Ishikawa (cell line): Measurements from ENCODE around the gene CALR.

ENCODE experiments used
- CEBPB ChIP-seq: IDR thresholded peaks from 2 replicates; pipeline ENCODE4 v1.6.1; 2012
- CREB1 ChIP-seq: IDR thresholded peaks from 2 replicates; pipeline ENCODE4 v1.6.1; 2012; ENCODE audit warnings: low read depth
- EGR1 ChIP-seq: IDR thresholded peaks from 2 replicates; pipeline ENCODE4 v1.6.1; 2012
- EP300 ChIP-seq: IDR thresholded peaks from 2 replicates; pipeline ENCODE4 v1.6.1; 2012; ENCODE audit warnings: borderline replicate concordance
- FOXM1 ChIP-seq: IDR thresholded peaks from 2 replicates; pipeline ENCODE4 v1.6.1; 2012; ENCODE audit warnings: low read depth, borderline replicate concordance
- NFIC ChIP-seq: IDR thresholded peaks from 2 replicates; pipeline ENCODE4 v1.6.1; 2012
- RAD21 ChIP-seq: IDR thresholded peaks from 2 replicates; pipeline ENCODE4 v1.6.1; 2012; ENCODE audit warnings: low read depth
- TAF1 ChIP-seq: IDR thresholded peaks from 2 replicates; pipeline ENCODE4 v1.6.1; 2012; ENCODE audit warnings: low read depth, mild to moderate bottlenecking
- TCF12 ChIP-seq: IDR thresholded peaks from 2 replicates; pipeline ENCODE4 v1.6.1; 2012; ENCODE audit warnings: low read depth
- TEAD4 ChIP-seq: IDR thresholded peaks from 2 replicates; pipeline ENCODE4 v1.6.1; 2012
- YY1 ChIP-seq: IDR thresholded peaks from 2 replicates; pipeline ENCODE4 v1.6.1; 2012; ENCODE audit warnings: low read depth
- ZBTB7A ChIP-seq: IDR thresholded peaks from 2 replicates; pipeline ENCODE4 v1.6.1; 2012; ENCODE audit warnings: low read depth
- TF ChIP-seq, protein P1 (sequence below): IDR thresholded peaks from 2 replicates; pipeline ENCODE4 v1.6.1; 2012
- TF ChIP-seq, protein P2 (sequence below): IDR thresholded peaks from 2 replicates; pipeline ENCODE4 v1.6.1; 2012
- TF ChIP-seq, protein P3 (sequence below): IDR thresholded peaks from 2 replicates; pipeline ENCODE4 v1.6.1; 2012; ENCODE audit warnings: low read depth, mild to moderate bottlenecking

CALR gene

DNA sequence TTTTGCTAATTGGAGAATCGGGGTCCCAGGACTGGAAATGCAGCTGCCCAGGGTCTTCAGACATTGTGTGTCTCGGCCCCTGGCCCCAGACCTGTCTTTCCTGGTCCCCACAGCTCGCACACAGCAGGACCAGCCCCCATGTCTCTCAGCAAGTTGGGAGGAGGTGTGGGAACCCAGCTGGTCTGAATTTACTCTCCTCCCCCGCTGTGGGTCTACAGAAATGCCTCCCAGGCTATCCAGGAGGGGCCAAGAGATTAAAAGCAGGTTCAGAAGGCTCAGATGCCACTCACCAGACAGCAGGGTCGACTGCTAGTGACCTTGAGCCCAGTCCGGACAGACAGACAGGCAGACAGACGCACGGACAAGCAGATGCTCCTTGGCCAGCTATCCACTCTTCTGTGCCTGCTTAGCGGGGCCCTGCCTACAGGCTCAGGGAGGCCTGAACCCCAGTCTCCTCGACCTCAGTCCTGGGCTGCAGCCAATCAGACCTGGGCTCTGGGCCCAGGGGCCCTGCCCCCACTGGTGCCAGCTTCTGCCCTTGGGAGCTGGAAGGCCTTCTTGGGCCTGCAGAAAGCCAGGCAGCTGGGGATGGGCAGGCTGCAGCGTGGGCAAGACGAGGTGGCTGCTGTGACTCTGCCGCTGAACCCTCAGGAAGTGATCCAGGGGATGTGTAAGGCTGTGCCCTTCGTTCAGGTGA lies 31.0 kb downstream of the CALR start, which contains the start of gene DAND5:
TSS of gene DAND5 (plus strand) at position 285 of the 697 bp plus-strand sequence. CDS start at position 370, 85 bp downstream.
- TF ChIP-seq YY1 (no peak), RAD21 (no peak), EP300 (no peak), EGR1 (no peak), TCF12 (no peak), ZBTB7A (no peak), FOXM1 (no peak)
- TF ChIP-seq, protein P1, sequence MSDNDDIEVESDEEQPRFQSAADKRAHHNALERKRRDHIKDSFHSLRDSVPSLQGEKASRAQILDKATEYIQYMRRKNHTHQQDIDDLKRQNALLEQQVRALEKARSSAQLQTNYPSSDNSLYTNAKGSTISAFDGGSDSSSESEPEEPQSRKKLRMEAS: no peak
- TF ChIP-seq, protein P2, sequence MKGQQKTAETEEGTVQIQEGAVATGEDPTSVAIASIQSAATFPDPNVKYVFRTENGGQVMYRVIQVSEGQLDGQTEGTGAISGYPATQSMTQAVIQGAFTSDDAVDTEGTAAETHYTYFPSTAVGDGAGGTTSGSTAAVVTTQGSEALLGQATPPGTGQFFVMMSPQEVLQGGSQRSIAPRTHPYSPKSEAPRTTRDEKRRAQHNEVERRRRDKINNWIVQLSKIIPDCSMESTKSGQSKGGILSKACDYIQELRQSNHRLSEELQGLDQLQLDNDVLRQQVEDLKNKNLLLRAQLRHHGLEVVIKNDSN: no peak
- TF ChIP-seq, protein P3, sequence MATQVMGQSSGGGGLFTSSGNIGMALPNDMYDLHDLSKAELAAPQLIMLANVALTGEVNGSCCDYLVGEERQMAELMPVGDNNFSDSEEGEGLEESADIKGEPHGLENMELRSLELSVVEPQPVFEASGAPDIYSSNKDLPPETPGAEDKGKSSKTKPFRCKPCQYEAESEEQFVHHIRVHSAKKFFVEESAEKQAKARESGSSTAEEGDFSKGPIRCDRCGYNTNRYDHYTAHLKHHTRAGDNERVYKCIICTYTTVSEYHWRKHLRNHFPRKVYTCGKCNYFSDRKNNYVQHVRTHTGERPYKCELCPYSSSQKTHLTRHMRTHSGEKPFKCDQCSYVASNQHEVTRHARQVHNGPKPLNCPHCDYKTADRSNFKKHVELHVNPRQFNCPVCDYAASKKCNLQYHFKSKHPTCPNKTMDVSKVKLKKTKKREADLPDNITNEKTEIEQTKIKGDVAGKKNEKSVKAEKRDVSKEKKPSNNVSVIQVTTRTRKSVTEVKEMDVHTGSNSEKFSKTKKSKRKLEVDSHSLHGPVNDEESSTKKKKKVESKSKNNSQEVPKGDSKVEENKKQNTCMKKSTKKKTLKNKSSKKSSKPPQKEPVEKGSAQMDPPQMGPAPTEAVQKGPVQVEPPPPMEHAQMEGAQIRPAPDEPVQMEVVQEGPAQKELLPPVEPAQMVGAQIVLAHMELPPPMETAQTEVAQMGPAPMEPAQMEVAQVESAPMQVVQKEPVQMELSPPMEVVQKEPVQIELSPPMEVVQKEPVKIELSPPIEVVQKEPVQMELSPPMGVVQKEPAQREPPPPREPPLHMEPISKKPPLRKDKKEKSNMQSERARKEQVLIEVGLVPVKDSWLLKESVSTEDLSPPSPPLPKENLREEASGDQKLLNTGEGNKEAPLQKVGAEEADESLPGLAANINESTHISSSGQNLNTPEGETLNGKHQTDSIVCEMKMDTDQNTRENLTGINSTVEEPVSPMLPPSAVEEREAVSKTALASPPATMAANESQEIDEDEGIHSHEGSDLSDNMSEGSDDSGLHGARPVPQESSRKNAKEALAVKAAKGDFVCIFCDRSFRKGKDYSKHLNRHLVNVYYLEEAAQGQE: no peak

DNA sequence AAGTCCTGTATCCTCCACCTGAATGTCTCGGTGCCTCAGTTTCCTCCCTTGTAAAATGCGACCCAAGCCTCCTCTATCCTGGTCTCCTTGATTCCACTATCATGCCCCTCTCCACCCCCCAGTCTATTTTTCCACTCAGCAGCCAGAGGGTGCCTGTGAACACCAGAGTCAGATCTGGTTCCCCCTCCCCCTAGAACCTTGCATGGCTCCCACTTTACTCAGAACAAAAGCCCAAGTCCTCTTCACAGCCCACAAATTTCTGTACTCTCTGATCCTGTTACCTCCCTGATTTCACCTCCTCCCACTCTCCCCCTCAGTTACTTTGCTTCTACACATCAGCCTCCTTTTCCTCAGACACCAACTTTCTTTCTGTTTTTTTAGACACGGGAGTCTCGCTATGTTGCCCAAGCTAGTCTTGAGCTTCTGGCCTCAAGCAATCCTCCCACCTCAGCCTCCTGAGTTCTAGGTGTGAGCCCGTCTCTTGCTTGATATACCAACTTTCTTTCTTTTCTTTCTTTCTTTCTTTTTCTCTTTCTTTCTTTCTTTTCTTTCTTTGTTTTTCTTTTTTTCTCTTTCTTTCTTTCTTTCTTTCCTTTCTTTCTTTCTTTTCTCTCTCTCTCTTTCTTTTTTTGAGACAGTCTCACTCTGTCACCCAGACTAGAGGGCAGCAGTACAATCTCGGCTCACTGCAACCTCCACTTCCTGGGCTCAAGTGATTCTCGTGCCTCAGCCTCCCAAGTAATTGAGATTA lies 31.8 kb downstream of the CALR start:
- no peak for TF ChIP-seq FOXM1
- no peak for TF ChIP-seq EP300
- TF ChIP-seq, protein P2: no peak
- TF ChIP-seq CEBPB: no peak
- no peak for TF ChIP-seq CREB1
- TF ChIP-seq TAF1: no peak
- TF ChIP-seq TEAD4: no peak
- TF ChIP-seq TCF12: no peak
- TF ChIP-seq RAD21: no peak
- TF ChIP-seq, protein P1: no peak
- TF ChIP-seq ZBTB7A: no peak
- TF ChIP-seq, protein P3: no peak
- TF ChIP-seq NFIC: no peak
- no peak for TF ChIP-seq EGR1

DNA sequence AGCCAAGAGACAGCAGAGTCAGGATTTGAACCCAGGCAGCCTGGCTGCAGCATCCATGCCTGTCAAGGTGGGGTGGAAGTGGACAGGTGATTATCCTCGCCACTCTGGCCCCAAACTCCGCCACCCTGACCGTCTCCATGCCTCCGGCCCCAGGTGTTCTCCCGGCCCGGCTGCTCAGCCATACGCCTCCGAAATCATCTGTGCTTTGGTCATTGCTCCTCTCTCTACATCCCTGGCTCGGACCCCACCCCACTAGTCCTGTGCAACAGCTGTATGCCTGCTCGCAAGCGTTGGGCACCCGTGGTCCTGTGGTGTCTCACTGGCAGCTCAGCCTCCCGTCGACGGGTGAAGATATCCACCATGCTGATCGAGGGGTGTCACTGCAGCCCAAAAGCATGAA lies 34.8 kb downstream of the CALR start:
- TF ChIP-seq, protein P3: no peak
- TF ChIP-seq FOXM1 (no peak), EP300 (no peak), RAD21 (no peak), EGR1 (no peak), TAF1 (no peak), NFIC (no peak), TEAD4 (no peak), CREB1 (no peak), CEBPB (no peak), TCF12 (no peak), ZBTB7A (no peak)
- TF ChIP-seq, protein P2: no peak
